SKM-1 (cell line): Measurements from ENCODE around the gene C6orf62.
"Not testable (repeated sequence)": the region's sequence is repeated elsewhere in the genome, so short reads cannot be mapped to it uniquely, and the experiment has no call there.

Source experiments
- DNase-seq: peaks from one replicate; lab custom pipeline; 2025; ENCODE audit not compliant: unreplicated experiment; lab: John Stamatoyannopoulos, UW

The C6orf62 gene

DNA sequence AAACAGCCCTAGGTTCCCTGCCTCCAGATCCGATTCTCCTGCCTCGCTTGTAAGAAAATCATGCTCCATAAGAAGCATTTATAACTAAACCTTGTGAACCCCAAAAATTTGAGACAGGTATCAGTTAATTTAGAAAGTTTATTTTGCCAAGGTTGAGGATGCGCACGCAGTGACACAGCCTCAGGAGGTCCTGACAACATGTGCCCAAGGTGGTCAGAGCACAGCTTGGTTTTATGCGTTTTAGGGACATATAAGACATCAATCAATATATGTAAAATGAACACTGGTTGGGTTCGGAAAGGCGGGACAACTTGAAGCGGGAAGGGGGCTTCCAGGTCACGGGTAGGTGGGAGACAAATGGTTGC, 50.0 kb downstream of the C6orf62 start:
- no peak for DNase-seq

DNA sequence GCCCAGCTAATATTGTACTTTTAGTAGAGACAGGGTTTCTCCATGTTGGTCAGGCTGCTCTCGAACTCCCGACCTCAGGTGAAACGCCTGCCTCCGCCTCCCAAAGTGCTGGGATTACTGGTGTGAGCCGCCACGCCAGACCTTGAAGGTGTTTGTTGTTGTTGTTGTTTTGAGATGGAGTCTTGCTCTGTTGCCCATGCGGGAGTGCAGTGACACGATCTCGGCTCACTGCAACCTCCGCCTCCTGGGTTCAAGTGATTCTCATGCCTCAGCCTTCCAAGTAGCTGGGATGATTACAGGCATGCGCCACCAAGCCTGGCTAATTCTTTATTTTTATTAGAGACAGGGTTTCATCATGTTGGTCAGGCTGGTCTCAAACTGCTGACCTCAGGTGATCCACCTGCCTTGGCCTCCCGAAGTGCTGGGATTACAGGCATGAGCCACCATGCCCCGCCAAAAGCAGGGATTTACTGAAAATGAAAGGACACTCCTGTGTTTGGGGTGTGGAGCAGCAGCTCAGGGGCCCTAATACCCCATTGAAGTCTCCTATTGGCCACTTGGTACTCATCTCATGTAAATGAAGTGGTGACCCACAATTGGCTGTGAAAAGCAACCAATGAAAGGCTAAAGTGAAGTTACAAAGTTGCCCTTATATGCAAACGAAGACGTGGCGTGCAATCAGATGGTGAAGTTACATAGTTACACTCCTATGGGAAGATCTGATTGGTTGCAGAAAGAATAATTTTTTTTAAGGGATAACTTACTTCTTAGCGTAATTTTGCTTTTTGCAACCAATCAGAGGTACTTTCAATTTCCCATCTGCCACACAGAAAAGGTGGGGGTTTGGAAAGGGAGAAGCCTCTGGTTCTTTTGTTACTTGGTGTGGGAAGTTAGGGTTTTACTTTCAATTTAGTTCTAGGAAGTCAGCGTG, 50.6 kb downstream of the C6orf62 start:
- DNase-seq: not testable (repeated sequence)

DNA sequence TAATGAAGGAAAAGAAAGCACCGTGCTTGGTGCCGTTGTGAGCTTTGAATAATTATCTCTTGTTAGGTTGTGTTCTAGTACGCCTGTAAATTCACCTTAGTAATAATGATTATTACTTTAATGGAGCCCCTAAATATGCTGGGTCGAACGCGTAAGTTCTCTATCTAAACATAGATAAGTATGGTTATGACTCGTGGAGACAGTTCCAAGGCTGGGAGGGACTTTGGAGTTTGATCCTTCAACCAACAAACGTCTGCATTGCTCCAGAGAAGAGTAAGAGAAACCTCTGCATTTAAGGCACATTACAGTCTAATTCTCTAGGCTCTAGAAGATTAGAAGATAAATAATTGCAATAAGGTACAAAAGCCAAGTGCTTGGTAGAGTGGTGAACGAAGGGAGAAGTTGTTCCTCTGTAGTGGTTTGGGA, 51.6 kb downstream of the C6orf62 start:
- DNase-seq: no peak

DNA sequence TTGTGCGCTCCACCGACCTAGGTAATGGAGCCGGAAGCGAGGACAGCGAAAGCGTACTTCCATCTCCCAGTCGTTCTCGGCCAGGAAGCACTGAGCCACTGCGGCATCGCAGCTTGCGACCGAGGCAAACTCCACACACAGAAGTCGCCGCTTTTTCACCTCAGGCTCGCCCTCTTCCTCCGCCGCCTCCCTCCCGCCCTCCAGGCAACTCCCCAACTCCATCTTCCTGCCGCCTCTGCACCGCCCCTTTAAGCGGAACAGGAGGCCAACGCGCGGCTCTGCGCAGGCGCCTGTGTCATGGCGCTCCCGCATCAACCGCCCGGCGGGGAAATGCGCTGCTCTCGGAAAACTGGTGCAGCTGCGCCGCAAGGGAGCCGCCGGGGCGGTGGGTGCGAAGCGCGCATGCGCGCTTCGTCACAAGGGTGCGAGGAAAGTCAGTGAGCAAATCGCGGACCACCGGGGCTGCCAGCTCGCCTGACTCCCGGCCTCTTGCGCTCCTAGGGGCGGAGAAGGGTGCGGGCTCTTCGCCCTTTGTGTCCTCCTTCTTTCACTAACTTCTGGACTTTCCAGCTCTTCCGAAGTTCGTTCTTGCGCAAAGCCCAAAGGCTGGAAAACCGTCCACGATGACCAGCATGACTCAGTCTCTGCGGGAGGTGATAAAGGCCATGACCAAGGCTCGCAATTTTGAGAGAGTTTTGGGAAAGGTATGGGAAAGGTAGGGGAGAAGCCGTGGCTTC, 52.1 kb downstream of the C6orf62 start, which contains the start of the genes ACOT13 and TDP2:
Gene ACOT13, plus strand, starts transcription at position 437 of the 737 bp plus-strand sequence. Its CDS starts 187 bp downstream, at position 624.
Gene TDP2, minus strand, starts transcription at position 259 of the 737 bp plus-strand sequence. Its CDS starts 37 bp downstream, at position 222.
- DNase-seq: peak; percentile 86

DNA sequence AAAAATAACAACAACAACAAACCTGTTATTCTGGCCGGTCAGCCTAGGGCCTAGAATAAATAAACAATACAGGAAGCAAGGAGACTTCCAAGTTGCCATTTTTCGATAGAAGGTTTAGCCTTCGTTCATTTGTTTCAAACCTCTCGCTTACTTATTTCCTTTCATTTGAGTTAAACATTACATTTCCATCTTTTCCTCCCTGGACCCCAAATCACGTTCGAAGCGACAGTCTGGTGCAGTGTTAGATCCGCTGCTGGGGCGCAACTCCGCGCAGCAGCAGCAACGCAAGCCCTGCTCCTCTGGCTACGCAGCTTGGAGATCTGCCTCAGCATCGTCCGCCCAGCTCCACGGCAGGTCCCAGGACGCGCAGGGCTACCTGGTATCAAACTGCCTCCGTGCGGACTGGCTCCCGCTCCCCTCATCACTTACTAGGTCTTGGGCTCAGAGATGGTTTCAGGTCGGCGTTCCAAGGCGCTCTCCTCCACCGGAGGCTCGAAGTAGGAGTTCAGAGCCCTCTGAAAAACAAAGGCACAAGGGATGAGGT, 52.8 kb downstream of the C6orf62 start:
- no peak for DNase-seq

DNA sequence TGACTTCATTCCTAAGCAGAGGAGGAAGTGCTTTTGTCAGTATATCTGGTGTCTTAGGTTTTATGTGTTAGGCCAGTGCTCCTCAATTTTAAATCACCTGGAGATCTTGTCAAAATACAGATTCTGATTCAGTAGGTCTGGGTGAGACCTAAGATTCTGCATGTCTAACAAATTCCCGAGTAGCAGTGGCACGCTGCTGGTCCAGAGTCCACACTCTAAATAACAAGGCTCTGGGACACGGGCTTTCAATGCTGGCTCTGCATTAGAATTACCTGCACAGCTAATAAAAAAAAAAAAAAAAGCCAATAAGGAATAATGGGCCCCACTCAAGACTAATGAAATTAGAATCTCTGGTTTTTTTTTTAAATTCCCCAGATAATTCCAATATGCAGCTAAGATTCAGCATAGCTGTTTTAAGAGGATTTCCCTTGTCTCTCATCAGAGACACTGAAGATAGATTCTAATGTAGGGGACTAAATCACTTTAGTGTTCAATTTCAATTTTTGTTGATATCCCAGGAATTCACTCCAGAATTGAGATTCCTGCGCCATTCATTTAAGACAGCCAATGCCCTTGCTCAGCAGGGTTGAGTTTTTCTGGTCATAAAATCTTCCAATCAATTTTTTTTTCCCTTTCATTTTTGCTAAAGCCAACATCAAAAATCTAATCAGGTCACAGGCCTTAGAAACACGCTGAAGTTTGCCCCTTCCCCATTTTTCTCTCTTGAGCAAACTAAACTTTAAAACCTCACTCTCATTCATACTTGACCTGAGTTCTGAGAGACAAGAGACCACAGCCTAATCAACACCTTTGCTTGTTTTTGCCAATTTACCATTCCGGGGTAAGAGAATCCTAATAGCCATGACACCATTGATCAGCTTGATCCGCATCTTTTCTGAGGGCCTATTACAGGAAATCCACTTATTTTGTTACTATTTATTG, 54.6 kb downstream of the C6orf62 start:
- DNase-seq: no peak

DNA sequence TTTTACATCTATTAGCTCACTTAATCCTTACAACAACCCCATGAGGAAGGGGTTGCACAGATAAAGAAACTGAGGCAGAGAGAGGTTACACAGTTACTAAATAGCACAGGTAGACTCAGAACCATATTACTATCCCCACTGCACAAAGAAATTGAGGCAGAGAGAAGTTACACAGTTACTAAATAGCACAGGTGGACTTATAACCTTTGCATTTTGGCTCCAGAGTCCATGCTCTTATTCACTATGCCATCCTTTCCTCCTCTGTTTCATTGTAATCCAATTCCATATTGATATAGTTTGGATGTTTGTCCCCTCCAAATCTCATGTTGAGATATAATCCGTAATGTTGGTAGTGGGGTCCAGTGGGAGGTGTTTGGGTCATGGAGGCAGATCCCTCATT, 55.8 kb downstream of the C6orf62 start:
- no peak for DNase-seq

DNA sequence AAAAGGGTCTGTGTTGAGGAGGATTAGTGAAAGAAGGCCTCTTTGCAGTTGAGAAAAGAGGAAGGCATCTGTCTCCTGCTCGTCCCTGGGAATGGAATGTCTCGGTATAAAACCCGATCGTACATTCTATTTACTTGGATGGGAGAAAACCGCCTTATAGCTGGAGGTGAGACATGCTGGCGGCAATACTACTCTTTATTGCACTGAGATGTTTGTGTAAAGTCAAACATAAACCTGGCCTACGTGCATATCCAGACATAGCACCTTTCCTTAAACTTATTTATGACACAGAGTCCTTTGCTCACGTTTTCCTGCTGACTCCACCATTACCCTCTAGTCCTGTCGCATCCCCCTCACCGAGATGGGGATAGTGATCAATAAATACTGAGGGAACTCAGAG, 56.7 kb downstream of the C6orf62 start:
- no peak for DNase-seq

DNA sequence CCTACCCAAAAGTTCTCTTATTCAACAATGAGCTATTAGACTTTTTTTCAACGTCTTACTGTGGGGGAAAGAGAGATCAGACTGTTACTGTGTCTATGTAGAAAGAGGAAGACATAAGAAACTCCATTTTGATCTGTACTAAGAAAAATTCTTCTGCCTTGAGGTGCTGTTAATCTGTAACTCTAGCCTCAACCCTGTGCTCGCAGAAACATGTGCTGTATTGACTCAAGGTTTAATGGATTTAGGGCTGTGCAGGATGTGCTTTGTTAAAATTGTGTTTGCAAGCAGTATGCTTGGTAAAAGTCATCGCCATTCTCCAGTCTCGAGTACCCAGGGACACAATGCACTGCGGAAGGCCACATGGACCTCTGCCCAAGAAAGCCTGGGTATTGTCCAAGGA, 57.2 kb downstream of the C6orf62 start:
- DNase-seq: not testable (repeated sequence)

DNA sequence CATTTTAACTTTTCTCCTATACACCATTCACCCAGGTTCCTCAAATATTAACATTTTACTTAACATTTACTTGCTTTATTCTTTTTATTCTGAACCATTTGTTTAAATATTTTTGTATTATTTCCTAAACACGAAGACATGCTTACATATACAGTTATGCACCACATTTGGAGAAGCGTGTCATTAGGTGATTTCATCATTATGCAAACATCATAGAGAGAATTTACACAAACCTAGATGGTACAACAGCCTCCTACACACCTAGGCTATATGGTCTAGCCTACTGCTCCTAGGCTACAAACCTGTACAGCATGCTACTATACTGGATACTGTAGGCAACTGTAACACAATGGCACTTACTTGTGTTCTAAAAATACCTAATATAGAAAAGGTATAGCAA, 58.8 kb downstream of the C6orf62 start:
- DNase-seq: no peak

DNA sequence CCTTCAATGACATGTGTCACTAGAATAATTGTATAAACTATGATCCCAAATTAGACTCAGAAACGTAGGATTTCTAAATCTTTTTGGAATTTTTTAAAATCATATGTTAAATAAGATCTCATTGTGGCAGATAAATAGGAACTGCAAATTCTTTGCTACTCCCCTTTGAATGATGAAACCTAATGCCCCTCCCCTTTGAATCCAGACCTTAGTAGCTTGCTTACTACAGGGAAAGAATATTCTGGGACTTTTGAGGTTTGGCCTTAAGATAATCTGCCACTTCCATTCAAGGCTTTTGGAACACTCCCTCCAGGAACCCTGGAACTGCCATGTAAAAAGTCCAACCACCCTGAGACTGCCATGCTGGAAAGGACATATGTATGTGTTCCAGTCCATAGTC, 59.4 kb downstream of the C6orf62 start:
- no peak for DNase-seq

DNA sequence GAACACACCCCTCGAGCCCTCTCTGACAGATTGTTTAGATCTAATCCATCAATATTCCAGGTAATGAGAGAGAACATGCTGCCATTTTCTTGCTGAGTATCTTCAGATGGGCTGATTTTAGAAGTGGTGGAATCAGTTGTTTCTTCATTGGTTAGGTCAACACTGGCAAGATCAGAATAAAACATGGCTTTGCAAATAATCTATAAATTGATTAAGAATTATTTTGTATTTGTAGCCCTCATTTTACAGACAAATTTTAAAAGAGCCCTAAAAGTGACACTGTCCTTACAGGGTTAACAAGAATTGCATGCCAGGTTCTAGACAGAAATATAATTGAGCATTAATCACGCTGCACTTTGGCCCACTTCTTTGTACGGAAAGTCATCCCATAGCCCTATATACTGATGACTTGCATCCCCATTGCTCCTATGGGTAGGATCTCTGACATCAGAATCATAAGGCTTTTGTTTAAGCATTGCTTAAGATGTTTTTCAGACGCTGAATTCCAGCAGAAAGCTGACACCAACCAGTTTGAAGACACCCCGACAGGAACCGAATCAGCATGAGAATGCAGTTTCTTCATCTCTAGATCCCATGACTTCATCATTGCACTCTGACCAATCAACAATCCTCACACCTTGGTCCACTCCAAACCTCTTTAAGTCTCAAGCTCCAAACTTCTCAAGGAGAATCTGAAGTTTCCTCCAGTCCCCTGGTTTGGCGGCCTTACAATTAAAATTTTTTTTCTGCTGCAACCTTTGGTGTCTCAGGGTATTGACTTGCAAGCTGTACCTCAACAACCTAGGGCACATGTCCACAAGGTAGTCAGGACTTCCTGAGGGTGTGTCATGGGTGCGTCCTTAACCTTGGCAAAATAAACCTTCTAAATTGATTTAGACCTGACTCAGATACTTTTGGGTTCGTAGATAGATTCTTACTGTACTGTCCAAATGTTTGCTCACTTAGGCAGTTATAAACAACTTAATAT, 60.1 kb downstream of the C6orf62 start:
- no peak for DNase-seq

DNA sequence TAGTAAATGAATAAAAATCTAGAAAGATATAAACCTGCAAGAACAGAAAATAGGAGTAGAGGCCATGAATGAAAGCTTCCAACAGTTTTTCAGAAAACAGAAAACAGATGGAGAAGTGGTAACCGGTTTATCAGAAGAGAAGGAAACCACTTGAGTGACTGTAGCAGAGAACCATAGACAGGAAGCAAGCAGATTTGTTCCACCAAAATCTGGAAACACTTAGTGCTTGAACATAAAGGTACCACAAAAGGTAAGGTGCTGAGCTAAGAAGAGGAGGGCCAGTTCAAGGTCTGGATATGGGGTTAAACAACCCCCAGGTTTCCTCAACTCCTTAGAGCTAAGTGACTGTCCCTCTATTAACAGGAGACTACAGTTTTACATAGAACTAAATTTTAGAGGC, 63.7 kb downstream of the C6orf62 start:
- DNase-seq: no peak
